ENCODE data around the gene PHYHD1. TPM values are rescaled to one million over a fixed set of nuclear protein-coding genes. Genes with fewer than 3 reads are reported as not detected.

The PHYHD1 gene
- total RNA-seq, 4 donors from 2014 or later = 10.1 to 65.3 (median 39.4) TPM

GRCh38 chr9:128928624-128929023 lies 7.8 kb downstream of the PHYHD1 start:
- DNase-seq = no peak
- WGBS, 2 donors = 81 to 88% methylated on average over 2 of the region's 2 CpGs
- intact Hi-C loops (cut with DNase I) = loop anchor here (2.0 kb wide), 1 partner anchor 76 kb away; no protein-coding TSS in a partner anchor
- Histone ChIP-seq H3K27ac (no peak overlapping the region), H3K36me3 (no peaks in the 10 kb centered on the region), H3K27me3 (no peaks in the 10 kb centered on the region), H3K9me3 (no peaks in the 10 kb centered on the region), H3K4me1 (peaks cover 0 to 5% of the 10 kb centered on the region in 2 donors), H3K4me3 (replicated peaks in 1 of 3) (no peak overlapping the region)
- TF ChIP-seq CTCF (IDR thresholded peaks at IDR 0.05) = no peak
- TF ChIP-seq POLR2A (IDR thresholded peaks at IDR 0.05) = no peak

DNA sequence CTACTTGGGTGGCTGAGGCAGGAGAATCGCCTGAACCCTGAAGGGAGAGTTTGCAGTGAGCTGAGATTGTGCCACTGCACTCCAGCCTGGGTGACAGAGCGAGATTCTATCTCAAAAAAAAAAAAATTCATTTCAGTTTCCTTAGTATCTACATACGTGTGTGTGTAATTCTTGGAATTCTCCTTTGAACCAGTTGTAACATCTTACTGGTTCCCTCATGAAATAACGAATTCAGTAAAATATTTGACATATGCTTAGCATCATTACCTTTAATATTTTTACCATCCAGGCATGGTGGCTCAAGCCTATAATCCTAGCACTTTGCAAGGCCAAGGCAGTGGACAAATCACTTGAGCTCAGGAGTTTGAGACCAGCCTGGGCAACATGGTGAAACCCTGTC lies 8.8 kb downstream of the PHYHD1 start:
- H3K27ac ChIP-seq = no peak overlapping the region
- H3K4me3 ChIP-seq (replicated peaks in 1 of 3) = no peak overlapping the region
- no peaks in the 10 kb centered on the region for H3K27me3 ChIP-seq
- TF ChIP-seq CTCF (IDR thresholded peaks at IDR 0.05) = no peak
- no peak for TF ChIP-seq POLR2A (IDR thresholded peaks at IDR 0.05)
- DNase-seq = no peak
- intact Hi-C loops (cut with DNase I) = loop anchor here (2.0 kb wide), 1 partner anchor 77 kb away; no protein-coding TSS in a partner anchor
- H3K36me3 ChIP-seq = peaks cover 0 to 3% of the 10 kb centered on the region in 2 donors
- 90 to 91% methylated on average over 4 of the region's 4 CpGs for WGBS, 2 donors
- H3K9me3 ChIP-seq = no peaks in the 10 kb centered on the region
- peaks cover 0 to 5% of the 10 kb centered on the region in 2 donors for H3K4me1 ChIP-seq

DNA sequence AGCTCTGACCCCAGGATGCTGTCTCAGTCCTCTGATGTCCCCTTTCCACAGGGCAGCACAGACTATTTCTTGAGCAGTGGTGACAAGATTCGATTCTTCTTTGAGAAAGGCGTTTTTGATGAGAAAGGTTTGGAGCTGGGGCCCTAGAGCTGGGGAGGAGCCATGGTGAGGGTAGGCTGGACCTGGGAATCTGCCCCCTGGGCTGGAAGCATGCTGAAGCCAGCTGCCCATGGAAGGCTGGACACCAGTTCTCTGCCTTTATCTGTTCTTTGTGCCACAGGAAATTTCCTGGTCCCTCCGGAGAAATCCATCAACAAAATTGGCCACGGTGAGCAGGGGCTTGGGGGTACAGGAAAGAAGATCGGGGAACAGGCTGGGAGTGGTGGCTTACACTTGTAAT lies 12.9 kb downstream of the PHYHD1 start:
- intact Hi-C loops (cut with DNase I) = no loop called here

GRCh38 chr9:128936171-128936865 lies 15.5 kb downstream of the PHYHD1 start:
- 91 to 92% methylated on average over 10 to 11 of the region's 11 CpGs for WGBS, 2 donors
- H3K36me3 ChIP-seq = peaks cover 0 to 6% of the 10 kb centered on the region in 2 donors
- intact Hi-C loops (cut with DNase I) = no loop called here

More for the DNA sequence above, 12.9 kb downstream of the PHYHD1 start:
- no peak for TF ChIP-seq POLR2A (IDR thresholded peaks at IDR 0.05)
- peaks cover 0 to 6% of the 10 kb centered on the region in 2 donors for H3K36me3 ChIP-seq
- DNase-seq = no peak
- H3K27ac ChIP-seq = no peak overlapping the region
- no peaks in the 10 kb centered on the region for H3K27me3 ChIP-seq
- WGBS, 2 donors = 87 to 92% methylated on average over 5 of the region's 5 CpGs
- no peak overlapping the region for H3K4me3 ChIP-seq (replicated peaks in 1 of 3)
- H3K4me1 ChIP-seq = no peaks in the 10 kb centered on the region
- no peaks in the 10 kb centered on the region for H3K9me3 ChIP-seq

More at GRCh38 chr9:128936171-128936865, 15.5 kb downstream of the PHYHD1 start:
- no peak for DNase-seq
- Histone ChIP-seq H3K27ac (no peak overlapping the region), H3K9me3 (no peaks in the 10 kb centered on the region), H3K4me3 (replicated peaks in 1 of 3) (no peak overlapping the region), H3K4me1 (peaks cover 0 to 9% of the 10 kb centered on the region in 2 donors), H3K27me3 (no peaks in the 10 kb centered on the region)
- no peak for TF ChIP-seq CTCF (IDR thresholded peaks at IDR 0.05)
- TF ChIP-seq POLR2A (IDR thresholded peaks at IDR 0.05) = no peak

All from thyroid gland (tissue), 4 donors.